GM19438 (cell line): Measurements from ENCODE around the gene TSFM.
A peak's percentile ranks its signal among the peaks of the same experiment; 100 is the strongest.

Experiments used
- ATAC-seq: cut with Tn5 transposase; IDR thresholded peaks from one replicate; pipeline ENCODE4 v1.9.1; 2021; ENCODE audit warnings: low read depth; ENCODE audit not compliant: unreplicated experiment

Gene TSFM

DNA sequence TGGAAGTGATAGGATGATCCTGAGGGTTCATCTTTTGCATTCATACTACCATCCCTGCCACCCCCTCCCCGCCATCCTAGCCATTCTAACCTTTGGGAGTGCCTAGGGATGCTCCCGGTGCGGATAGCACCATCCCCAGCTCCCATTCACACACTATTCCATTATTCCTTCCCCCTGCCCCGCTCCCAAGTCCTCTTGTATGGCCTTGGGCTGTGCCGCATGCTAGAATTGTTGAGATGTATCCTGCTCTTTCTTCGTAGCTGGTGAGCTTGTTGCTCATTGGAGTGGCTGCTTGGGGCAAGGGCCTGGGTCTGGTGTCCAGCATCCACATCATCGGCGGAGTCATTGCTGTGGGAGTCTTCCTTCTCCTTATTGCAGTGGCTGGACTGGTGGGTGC is 37.1 kb upstream of the TSFM start:
- ATAC-seq, result no peak

DNA sequence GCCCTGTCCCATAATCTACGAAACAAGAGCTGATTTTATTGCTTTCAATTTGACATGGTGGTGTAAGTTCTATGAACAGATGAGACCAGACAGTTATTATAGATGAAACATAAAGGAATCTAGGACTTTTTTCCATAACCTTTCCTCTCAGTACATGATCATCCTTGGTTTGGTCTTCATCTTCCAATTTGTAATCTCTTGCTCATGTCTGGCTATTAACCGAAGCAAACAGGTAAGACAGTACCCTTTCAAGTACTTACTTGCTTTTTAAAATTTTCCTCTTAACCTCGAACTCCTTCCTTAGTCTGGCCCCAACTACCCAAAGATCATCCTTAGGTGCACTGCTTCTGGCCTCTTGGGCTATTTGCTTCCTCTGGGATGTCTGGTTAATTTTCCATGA is 36.6 kb upstream of the TSFM start:
- ATAC-seq, result no peak

DNA sequence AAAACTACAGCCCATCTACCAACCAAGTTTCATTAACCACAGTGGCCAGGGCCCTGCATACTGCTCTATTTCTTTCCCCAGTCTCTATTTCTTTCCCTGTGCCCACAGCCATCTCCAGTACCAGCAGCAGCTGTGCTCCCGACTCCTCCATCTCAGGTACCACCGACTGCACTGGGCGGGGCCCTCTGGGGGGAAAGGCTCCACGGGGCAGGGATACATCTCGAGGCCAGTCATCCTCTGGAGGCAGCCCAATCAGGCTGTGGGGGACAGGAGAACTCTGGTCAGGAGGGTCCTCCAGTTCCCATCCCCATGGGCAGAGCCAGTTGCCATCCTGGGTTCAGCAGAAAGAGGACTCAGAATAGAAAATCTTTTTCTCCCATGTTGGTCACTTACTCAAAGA is 33.5 kb upstream of the TSFM start:
- ATAC-seq, result no peak

DNA sequence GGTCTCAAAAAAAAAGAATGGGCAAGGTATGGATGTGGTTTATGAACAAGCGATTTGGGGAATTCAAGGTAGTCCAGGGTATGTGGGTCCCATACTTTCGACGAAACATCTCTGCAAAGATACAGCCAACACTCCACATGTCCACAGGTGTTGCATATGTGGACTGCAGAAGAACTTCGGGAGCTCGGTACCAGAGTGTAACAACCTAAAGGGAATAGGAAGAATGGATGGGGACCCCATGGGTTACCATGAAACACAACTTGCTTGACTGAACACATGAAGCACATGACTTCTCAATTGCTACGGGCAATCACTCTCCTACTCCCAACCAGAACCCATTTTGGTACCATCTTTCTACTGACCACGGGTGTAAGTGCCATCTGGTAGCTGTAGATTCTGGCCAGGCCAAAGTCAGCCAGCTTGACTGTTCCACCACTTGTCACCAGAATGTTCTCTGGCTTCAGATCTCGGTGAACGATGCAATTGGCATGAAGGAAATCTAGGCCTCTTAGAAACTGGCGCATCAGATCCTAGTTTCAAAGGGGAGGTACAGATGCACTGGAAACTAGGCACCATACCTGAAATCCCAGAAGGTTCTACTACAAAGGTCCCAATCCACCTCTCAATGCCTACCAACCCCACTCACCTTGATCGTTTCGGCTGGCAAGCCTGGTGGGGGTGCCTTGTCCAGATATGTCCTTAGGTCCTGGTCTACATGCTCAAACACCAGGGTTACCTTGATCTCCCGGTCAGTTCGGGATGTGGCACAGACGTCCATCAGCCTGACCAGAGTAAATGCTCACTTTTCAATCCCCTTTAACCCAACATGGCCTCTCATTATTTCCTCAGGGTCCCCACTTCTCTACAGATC is 31.8 kb upstream of the TSFM start:
- ATAC-seq, result no peak

DNA sequence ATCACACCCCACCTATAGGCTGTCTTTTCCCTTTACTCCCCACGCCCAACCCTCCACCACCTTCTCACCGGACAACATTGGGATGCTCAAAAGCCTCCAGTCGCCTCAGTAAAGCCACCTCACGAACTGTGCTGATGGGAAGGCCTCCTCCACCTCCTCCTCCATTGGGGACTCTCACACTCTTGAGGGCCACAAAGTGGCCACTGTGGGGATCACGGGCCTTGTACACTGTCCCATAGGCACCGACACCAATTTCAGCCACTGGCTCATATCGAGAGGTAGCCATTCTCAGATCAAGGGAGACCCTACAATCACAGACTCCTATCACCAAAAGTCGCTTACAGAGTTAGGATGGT is 31.2 kb upstream of the TSFM start:
- ATAC-seq, result no peak

DNA sequence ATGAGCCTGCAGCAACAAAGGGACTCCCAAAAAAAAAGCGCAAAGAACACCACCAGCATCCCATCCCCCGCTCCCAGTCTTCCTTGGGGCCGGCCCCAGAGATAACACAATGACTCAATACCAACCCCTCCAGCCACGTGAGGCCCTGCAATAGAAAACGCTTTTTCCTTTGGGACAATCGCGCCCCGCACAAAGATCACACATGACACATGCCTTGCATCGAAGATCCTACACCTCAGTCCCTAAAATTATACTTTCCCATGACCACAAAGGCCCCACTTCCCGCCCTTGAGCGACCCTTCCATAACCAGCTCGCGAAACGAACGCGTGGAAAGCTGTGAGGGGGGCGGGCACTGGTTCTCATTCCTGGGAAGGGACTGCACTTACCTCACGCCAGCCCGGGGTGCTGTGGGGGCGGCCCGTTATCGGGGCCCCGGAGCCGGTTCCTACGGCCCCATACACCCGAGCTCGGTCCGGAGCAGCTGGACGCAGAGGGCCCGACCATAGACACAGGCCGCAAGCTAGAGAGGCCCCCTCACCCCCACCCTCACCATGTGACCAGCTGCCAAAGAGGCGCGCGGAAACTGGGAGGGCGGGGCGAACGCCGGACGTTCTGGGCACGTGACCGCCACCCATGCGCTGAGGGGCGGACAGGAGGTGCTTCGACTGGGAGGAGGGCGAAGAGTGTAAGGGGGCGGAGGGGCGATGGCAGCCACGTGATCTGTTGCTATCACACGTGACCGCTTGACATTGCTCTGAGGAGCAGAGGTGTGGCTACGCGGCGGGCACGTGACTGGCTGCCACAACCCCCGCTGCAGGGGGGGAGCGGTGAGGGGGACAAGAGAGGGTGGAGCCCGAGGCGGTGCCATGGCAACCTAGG is 30.6 kb upstream of the TSFM start, which contains the start of gene CDK4:
CDK4 (minus strand) TSS at position 523 of the 880 bp plus-strand sequence. CDS start 593 bp downstream, outside the sequence.
- peak; percentile 68 for ATAC-seq

DNA sequence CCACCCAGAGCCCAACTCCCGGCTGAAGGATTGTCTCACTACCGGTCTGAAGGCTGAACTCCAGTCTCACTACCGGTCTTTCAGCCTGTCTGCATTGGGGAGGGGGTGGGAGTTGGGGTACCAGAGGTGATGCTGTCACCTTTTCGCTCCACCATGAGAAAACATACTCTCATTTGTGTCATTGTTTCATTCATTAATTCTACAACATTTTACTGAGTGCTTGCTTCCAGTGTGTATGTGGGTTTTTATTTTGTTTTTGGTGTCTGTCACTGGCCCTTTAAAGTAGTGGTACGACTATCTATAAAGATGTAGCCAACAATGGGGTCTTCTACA is 30.0 kb upstream of the TSFM start:
- no peak for ATAC-seq

DNA sequence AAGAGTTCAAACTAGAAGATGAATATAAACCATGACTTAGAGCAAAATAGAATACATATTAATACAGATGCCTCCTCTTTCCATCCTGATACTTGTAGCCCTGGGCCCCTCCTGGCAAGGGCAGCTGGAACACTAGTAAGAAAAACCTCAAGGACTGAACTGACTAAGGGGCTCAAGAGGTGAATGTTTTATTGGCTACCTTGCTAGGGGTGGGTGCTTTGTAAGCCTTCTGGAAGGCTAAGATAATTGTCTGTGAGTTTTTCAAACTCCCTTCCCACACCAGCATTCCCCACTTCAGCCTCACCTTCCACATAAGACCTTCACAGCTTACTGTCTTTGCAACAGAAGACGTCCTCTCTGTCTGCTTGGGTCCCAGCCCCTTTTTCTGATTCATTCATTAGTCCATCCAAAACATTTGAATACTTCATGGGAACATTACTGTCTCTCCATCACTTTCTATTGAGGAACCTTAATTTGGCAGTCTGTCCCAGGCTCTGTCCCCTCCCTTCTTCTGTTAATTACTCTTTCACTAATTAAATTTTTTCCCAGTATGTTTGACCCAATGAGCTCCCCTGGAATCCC is 28.7 kb upstream of the TSFM start:
- no peak for ATAC-seq

DNA sequence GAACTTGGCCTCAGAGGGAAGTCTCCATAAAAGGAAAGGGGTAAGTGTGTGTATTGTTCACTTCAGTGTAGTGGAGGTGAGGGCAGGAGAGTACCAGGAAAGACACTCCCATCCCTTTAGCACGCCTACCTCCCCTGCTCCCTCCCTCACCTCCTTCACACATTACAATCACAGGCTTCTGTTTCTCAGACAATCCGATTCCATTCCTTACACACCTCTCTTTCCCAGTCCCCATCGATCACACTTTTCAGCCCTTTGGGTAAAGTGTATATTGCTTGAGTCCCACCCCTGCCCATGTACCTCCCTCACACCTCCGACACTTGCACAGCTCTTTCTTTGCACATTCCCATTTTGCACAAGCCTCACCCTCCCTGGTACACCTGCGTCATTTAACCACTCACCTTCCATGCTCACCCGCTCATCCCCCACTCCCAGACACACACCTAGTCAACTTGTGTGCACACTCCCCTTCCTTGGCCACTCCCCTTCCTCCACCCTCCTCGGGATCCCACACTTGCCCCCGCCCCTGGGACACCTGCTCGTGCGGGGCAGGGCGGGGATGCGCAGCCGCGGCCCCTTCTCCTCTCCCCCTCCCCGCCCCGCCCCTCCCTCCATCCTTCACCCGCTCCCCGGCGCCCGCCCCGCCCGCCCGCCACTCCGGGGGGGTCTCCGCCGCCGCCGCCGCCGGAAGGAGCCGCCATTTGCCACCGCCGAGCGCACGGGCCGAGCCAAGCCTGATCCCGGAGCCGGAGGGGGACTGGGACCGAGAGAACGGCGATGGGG is 28.0 kb upstream of the TSFM start, which contains the start of gene MARCHF9:
MARCHF9 (plus strand) TSS at position 693 of the 783 bp plus-strand sequence. CDS start 426 bp downstream, outside the sequence.
- peak; percentile 37 for ATAC-seq

DNA sequence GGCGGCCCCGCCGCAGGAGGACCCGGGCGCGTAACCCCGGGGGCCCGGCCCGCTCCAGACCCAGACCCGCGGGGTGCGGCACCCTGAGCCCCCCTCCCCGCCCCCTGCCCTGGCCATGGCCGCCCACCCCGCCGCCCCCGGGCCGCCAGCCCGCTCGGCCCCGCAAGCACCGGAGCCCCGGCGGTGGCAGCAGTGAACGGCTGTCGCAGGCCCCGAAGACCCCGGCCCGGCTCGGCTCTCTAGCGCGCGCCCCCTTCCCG is 27.5 kb upstream of the TSFM start:
- ATAC-seq, result no peak

DNA sequence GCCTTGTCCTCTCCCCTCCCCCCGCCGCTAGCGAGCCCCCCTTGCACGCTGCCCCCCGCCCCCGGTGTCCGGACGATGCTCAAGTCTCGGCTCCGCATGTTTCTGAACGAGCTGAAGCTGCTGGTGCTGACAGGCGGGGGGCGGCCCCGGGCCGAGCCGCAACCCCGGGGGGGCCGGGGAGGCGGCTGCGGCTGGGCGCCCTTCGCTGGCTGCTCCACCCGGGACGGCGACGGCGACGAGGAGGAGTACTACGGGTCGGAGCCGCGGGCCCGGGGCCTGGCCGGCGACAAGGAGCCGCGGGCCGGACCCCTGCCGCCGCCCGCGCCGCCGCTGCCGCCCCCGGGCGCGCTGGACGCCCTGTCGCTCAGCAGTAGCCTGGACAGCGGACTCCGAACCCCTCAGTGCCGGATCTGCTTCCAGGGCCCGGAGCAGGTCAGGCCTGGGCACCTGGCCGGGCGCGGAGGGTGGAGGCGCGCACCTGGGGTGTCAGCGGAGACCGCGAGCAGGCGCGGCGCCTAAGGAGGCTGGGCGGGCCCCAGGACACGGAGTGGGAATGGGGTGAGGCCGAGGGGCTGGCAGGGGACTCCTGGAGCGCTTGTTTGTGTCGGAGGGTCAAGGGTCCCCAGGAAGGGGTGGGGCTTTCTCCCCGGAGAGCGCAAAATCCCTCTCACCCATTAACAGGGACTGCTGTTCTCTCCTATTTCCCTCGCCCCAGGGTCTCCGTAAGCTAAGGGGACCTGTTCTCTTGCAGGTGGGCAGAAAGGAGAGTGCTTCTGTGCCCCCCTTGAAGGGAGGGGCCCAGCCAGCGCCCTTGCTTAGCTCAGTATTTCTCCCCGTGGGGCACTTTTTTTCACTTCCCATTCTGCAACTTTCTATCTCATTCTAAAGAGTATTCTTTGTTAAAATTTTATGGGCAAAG is 26.9 kb upstream of the TSFM start:
- no peak for ATAC-seq

DNA sequence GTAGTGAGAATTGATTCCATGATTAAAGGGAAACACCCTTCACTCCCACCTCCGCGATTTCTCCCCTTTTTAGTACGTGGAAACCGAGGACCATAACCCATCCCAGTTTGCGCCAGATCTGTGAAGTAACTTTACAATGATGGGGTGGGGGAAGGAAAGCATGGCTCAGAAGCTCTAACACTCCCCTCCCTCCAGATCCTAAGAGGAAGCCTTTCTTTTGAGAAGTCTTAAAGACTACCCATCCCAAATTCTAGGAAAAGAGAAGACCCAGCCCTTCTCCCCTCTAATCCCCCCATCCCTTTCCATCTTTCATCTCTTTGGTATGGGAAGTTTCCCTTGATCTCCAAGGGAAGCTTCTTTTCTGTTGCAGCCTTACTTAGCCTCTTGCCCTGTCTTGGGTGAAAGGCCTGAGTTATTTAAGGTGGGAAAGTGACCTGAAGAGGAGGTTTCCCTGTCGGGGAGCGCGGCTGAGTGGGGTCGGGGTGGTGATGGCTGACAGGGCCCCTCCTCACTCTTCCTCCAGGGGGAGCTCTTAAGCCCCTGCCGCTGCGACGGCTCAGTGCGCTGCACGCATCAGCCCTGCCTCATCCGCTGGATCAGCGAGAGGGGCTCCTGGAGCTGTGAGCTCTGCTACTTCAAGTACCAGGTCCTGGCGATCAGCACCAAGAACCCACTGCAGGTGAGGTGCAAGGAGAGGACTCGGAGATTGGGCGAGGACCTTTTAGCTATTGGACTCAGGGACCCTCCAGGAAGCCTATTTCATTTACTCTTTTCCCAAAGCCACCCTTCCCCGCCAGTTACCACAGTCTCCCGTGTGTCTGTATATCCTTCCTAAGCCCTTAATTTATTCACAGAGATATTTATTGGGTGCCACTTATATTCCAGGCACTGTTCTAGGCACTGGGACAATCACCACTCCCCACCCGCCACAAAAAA is 25.9 kb upstream of the TSFM start:
- no peak for ATAC-seq

DNA sequence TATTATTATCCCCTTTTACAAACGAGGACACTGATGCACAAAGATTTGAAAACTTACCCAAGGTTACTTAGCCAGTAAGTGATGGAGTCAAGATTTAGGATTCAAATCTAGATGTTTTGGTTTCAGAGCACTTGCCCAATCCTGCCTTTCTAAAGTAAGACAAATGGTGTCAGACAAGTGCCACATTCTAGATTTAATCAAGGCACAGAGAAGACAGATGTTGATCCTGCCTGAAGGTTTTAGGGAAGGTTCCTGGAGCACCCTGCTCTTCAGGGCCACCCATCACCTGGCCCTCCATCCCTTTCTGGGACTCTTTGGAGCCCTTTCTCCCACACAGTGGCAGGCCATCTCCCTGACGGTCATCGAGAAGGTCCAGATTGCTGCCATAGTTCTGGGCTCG is 24.8 kb upstream of the TSFM start:
- ATAC-seq, result no peak

DNA sequence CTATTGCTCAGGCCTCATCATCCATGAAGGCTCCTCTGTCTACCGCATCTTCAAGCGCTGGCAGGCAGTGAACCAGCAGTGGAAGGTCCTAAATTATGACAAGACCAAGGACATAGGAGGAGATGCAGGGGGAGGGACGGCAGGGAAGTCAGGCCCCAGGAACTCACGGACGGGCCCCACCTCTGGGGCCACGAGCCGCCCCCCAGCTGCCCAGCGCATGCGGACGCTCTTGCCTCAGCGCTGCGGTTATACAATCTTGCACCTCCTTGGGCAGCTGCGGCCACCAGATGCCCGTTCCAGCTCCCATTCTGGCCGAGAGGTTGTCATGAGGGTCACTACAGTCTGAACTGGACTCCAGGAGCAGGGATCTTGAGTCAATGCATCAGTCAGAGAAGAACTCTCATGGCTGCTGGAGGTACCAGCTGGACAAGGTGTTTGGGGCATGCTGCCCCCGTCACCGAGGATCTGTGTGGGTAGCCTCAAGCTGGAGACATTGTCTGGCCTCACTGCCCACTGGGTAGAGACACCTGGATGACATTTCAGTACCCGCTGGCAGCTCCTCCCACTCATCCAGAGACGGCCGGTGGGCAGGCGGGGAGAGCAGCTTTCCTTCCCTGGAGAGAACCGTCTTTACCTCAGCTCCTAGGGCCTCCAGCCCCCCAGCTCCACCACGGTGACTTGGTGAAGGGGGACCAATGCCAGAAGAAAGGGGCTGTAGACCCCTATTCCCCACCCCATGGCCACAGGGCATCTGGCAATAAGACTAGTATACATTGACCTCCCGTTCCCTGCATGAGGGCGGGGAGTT is 23.8 kb upstream of the TSFM start:
- no peak for ATAC-seq

DNA sequence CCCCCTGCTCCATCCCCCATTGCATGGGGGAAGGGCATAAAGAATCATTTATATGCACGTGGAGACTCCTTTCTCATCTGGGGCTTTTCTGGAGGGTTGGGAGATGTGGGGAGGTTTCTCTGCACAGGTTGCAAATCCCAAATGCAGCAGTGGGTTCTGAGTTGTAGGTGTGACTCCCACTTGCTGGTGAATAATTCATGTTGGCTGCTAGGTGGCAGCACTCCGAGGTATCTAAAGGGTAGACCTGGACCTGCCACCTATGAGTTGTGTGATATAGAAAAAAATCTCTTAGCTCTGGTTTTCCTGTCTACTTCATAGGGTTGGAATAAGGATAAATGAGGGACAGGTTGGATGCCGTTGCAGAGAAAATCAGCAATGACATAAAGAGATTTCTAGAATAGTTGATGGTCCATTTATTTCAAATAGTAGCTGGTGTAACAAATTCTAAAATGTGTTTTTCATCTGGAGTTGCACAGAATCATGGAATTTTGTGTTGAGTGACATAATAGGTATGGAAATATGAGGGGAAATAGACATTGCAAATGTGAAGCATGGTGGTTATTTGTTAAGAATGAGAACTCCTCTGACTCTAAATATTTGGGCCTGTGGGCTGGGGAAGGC is 23.1 kb upstream of the TSFM start:
- ATAC-seq, result no peak

DNA sequence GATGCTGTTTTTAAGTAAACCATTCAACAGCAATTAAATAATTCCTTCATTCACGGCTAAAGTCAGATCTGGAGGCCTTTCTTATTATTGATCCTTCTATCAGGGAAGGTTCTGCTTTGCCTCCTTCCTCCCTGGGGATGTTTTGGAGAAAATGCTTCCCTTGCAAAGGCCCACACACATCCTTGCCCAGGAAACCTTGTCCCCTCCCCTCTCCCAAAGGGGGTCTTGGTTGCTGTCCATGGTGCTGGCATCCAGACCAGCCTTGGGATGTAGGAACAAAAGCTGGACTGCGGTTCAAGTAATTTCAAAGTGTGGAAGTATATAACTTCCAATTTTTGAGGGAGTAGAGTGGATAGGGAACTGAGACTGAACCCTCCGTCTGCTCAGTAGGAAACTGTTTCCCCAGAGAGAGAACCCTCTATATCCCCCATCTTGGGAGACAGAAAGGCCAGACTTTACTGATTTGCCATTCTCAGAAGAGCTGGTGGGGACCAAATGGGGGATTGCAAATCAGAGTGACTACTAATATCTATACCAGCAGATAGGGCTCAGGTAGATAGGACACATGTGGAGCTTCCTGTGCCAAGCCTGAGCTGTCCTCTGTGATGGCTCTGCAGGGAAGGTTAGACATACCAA is 22.1 kb upstream of the TSFM start:
- ATAC-seq, result no peak

DNA sequence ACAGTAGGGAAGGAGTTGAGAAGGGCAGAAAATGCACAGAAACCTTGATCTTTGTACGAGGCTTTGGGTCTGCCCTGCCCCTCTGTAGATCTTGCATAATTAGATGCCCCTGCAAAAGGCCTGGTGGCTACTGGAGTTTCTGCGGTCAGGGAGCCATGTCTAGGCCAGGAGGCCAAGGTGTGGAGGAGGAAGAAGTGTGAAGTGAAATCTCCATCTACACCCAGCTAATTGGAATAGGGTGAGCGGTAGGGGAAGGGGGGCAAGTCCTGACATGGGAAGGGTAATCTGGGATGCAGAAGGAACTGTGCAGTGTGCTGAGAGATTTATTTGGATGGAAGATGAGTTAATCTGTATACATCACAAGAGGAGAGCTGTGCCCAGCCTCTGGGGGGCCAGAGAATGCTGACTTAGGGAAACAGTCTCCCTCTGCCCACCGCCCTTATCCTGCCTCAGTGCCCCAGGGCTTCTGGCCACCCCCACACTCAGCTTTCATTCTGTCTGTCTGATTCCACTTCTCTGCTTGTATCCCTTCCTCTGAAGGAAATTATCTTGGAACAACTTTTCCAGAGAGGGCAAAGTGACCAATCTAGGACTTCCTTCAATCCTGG is 21.1 kb upstream of the TSFM start:
- no peak for ATAC-seq
